HepG2 (cell line): Measurements from ENCODE around the gene ZDHHC19. TPM values are rescaled to one million over a fixed set of nuclear protein-coding genes. Genes with fewer than 3 reads are reported as not detected.
A peak's percentile ranks its signal among the peaks of the same experiment; 100 is the strongest.

Source experiments
- ADNP ChIP-seq: sonication (generic); formaldehyde crosslinking; IDR thresholded peaks from 2 replicates; pipeline ENCODE4 v1.4.0; 2020; ENCODE audit warnings: missing genetic modification reagents
- ARNTL ChIP-seq: sonication (generic); formaldehyde crosslinking; IDR thresholded peaks from 2 replicates; pipeline ENCODE4 v1.4.0; 2020; ENCODE audit warnings: mild to moderate bottlenecking, missing genetic modification reagents
- CENPBD1 ChIP-seq: sonication (generic); formaldehyde crosslinking; IDR thresholded peaks from 2 replicates; pipeline ENCODE4 v1.8.0; 2022; ENCODE audit warnings: missing genetic modification reagents, low read depth, mild to moderate bottlenecking, borderline replicate concordance
- CSRNP2 ChIP-seq: sonication (generic); formaldehyde crosslinking; conservative IDR thresholded peaks from 2 replicates; pipeline ENCODE4 v1.8.0; 2022; ENCODE audit warnings: low read depth, missing genetic modification reagents
- KDM4B ChIP-seq: sonication (generic); formaldehyde crosslinking; IDR thresholded peaks from 2 replicates; pipeline ENCODE4 v1.4.0; 2020; ENCODE audit warnings: missing genetic modification reagents
- MTF2 ChIP-seq: sonication (generic); formaldehyde crosslinking; IDR thresholded peaks from 2 replicates; pipeline ENCODE4 v1.5.0; 2020; ENCODE audit warnings: missing genetic modification reagents, borderline replicate concordance
- MXI1 ChIP-seq: IDR thresholded peaks from 3 replicates; pipeline ENCODE4 v1.6.1; 2012; ENCODE audit warnings: low read depth, low read length, inconsistent platforms, borderline replicate concordance
- NR2F2 ChIP-seq: IDR thresholded peaks from 2 replicates; pipeline ENCODE4 v1.6.1; 2012; ENCODE audit warnings: low read depth, inconsistent platforms, borderline replicate concordance
- SUZ12 ChIP-seq: fragments of 150-350 bp; IDR thresholded peaks from 2 replicates; pipeline ENCODE4 v1.6.1; 2014; ENCODE audit warnings: low read depth, low read length
- XBP1 ChIP-seq: sonication (generic); formaldehyde crosslinking; IDR thresholded peaks from 2 replicates; pipeline ENCODE4 v1.5.0; 2020; ENCODE audit warnings: missing genetic modification reagents
- YEATS2 ChIP-seq: sonication (generic); formaldehyde crosslinking; IDR thresholded peaks from 2 replicates; pipeline ENCODE4 v1.4.0; 2020; ENCODE audit warnings: missing genetic modification reagents, borderline replicate concordance
- ZBTB3 ChIP-seq: sonication (generic); formaldehyde crosslinking; IDR thresholded peaks from 2 replicates; pipeline ENCODE4 v1.4.0; 2020; ENCODE audit warnings: low read depth, mild to moderate bottlenecking, moderate library complexity, missing genetic modification reagents, borderline replicate concordance
- ZBTB38 ChIP-seq: sonication (generic); formaldehyde crosslinking; IDR thresholded peaks from 2 replicates; pipeline ENCODE4 v1.5.1; 2020; ENCODE audit warnings: mild to moderate bottlenecking, missing genetic modification reagents
- ZNF17 ChIP-seq: sonication (generic); formaldehyde crosslinking; IDR thresholded peaks from 2 replicates; pipeline ENCODE4 v1.5.0; 2020; ENCODE audit warnings: mild to moderate bottlenecking, missing genetic modification reagents
- ZNF280B ChIP-seq: sonication (generic); formaldehyde crosslinking; IDR thresholded peaks from 2 replicates; pipeline ENCODE4 v1.5.0; 2020; ENCODE audit warnings: missing genetic modification reagents, mild to moderate bottlenecking, borderline replicate concordance
- ZNF572 ChIP-seq: sonication (generic); formaldehyde crosslinking; IDR thresholded peaks from 2 replicates; pipeline ENCODE4 v1.5.1; 2020; ENCODE audit warnings: mild to moderate bottlenecking, missing genetic modification reagents
- ZNF597 ChIP-seq: sonication (generic); formaldehyde crosslinking; IDR thresholded peaks from 2 replicates; pipeline ENCODE4 v1.5.0; 2020; ENCODE audit warnings: missing genetic modification reagents
- ZNF614 ChIP-seq: IDR thresholded peaks from 2 replicates; pipeline ENCODE4 v1.6.1; 2018; ENCODE audit warnings: missing biosample characterization, missing genetic modification reagents, inconsistent platforms, borderline replicate concordance
- ZNF687 ChIP-seq: sonication (generic); formaldehyde crosslinking; IDR thresholded peaks from 2 replicates; pipeline ENCODE4 v1.5.1; 2020; ENCODE audit warnings: mild to moderate bottlenecking, missing genetic modification reagents, moderate library complexity
- ZNF740 ChIP-seq: sonication (generic); formaldehyde crosslinking; IDR thresholded peaks from 2 replicates; pipeline ENCODE4 v1.4.0; 2020; ENCODE audit warnings: missing genetic modification reagents
- polyA plus RNA-seq, 8 experiments: library from polyadenylated mRNA; depleted of rRNA in 3 of 8; stranded (reverse) in 7 of 8; unstranded in 1 of 8; fragments of >200 nt; fragmentation: Illumina TruSeq in 4 of 8; extraction: Trizol in 4 of 8; gene quantifications; 2 replicates each; pipeline versions ENCODE4 v1.2.1 to v1.2.3, GENCODE V29; 2011 to 2016; ENCODE audit warnings: low read depth in 4 of 8, missing spikeins in 1 of 8, mixed read lengths in 1 of 8; ENCODE audit not compliant: insufficient read depth in 1 of 8
- total RNA-seq, 5 experiments: library from RNA; depleted of rRNA; stranded (reverse); fragments of >200 nt; fragmentation: Illumina TruSeq; extraction: Trizol; gene quantifications; 2 replicates each; pipeline ENCODE4 v1.2.3, GENCODE V29; 2016; ENCODE audit warnings: low read depth in 1 of 5

Gene ZDHHC19
- total and polyA plus RNA-seq, 2 of the 13 experiments (the other 11 are each of a cell fraction or from before 2014, with no cell fraction given), result 0.22 to 0.53 TPM

- TF ChIP-seq ZNF280B (CRISPR knock-in tag), result no peak
- no peak for TF ChIP-seq ADNP (CRISPR knock-in tag)
- no peak for TF ChIP-seq MXI1
- no peak for TF ChIP-seq ZBTB3 (CRISPR knock-in tag)
- no peak for TF ChIP-seq ARNTL (CRISPR knock-in tag)
- TF ChIP-seq KDM4B (CRISPR knock-in tag), result no peak
- no peak for TF ChIP-seq YEATS2 (CRISPR knock-in tag)
- TF ChIP-seq ZNF687 (CRISPR knock-in tag), result peak; percentile 44; the same call in 1 of the 2 replicates
- no peak for TF ChIP-seq ZNF614 (CRISPR knock-in tag)
- TF ChIP-seq ZNF597 (CRISPR knock-in tag), result no peak
- TF ChIP-seq CSRNP2 (CRISPR knock-in tag), result no peak
- TF ChIP-seq MTF2 (CRISPR knock-in tag), result no peak
- TF ChIP-seq ZNF740, result no peak
- TF ChIP-seq CENPBD1 (CRISPR knock-in tag), result no peak
- no peak for TF ChIP-seq ZNF17 (CRISPR knock-in tag)
- 0 out of 2 replicates have a peak, but pooled peaks have one; percentile 18 for TF ChIP-seq ZBTB38 (CRISPR knock-in tag)
- TF ChIP-seq XBP1, result no peak
- 0 out of 2 replicates have a peak, but pooled peaks have one; percentile 21 for TF ChIP-seq ZNF572 (CRISPR knock-in tag)
- no peak for TF ChIP-seq NR2F2
- no peak for TF ChIP-seq SUZ12
These were observed 8.7 kb upstream of the ZDHHC19 start (continued) for GRCh38 chr3:196219970-196220311.
